CD4-positive, alpha-beta T cell treated with Interleukin-2 at 100 ng/mL for 4 hours (primary cell): Measurements from ENCODE around the gene LUM.
"Not testable (repeated sequence)": the region's sequence is repeated elsewhere in the genome, so short reads cannot be mapped to it uniquely, and the experiment has no call there.

Source experiments
- DNase-seq: peaks from one replicate; pipeline ENCODE4 v3.0.0-alpha.2; 2020; ENCODE audit warnings: low spot score

LUM gene

GRCh38 chr12:91109581-91110310, 1.5 kb downstream of the LUM start:
- DNase-seq, result no peak

- peak; percentile 13 for DNase-seq
Measured at GRCh38 chr12:91109148-91109564, 2.1 kb downstream of the LUM start.

- no peak for DNase-seq
Measured at GRCh38 chr12:91108196-91108755, 3.0 kb downstream of the LUM start.

- no peak for DNase-seq
Measured at GRCh38 chr12:91106283-91106682, 5.0 kb downstream of the LUM start.

GRCh38 chr12:91105807-91106206, 5.5 kb downstream of the LUM start:
- no peak for DNase-seq

GRCh38 chr12:91104812-91105466, 6.4 kb downstream of the LUM start:
- DNase-seq, result no peak

GRCh38 chr12:91103624-91104023, 7.7 kb downstream of the LUM start:
- DNase-seq, result no peak

GRCh38 chr12:91103101-91103500, 8.2 kb downstream of the LUM start:
- DNase-seq, result no peak

GRCh38 chr12:91100906-91101305, 10.4 kb downstream of the LUM start:
- no peak for DNase-seq

GRCh38 chr12:91099836-91100235, 11.5 kb downstream of the LUM start:
- no peak for DNase-seq

GRCh38 chr12:91099341-91099740, 12.0 kb downstream of the LUM start:
- no peak for DNase-seq

GRCh38 chr12:91098941-91099340, 12.4 kb downstream of the LUM start:
- no peak for DNase-seq

- DNase-seq, result no peak
Measured at GRCh38 chr12:91098461-91098860, 12.8 kb downstream of the LUM start.

- DNase-seq, result no peak
Measured at GRCh38 chr12:91094957-91095356, 16.3 kb downstream of the LUM start.

- DNase-seq, result no peak
Measured at GRCh38 chr12:91094032-91094662, 17.1 kb downstream of the LUM start.

GRCh38 chr12:91093341-91093740, 18.0 kb downstream of the LUM start:
- DNase-seq, result no peak

GRCh38 chr12:91091916-91092715, 19.2 kb downstream of the LUM start:
- DNase-seq, result no peak

- not testable (repeated sequence) for DNase-seq
Measured at GRCh38 chr12:91089953-91090352, 21.3 kb downstream of the LUM start.

GRCh38 chr12:91080041-91080440, 31.3 kb downstream of the LUM start:
- DNase-seq, result no peak

GRCh38 chr12:91078501-91078900, 32.8 kb downstream of the LUM start:
- DNase-seq, result no peak

- DNase-seq, result no peak
Measured at GRCh38 chr12:91077228-91077954, 33.9 kb downstream of the LUM start.
